HL-60 (cell line): ENCODE results near the gene AGA.

Experiments
- GABPA ChIP-seq: IDR thresholded peaks from 2 replicates; pipeline ENCODE4 v1.6.1; 2012; ENCODE audit warnings: low read depth
- POLR2AphosphoS5 ChIP-seq: IDR thresholded peaks from 2 replicates; pipeline ENCODE4 v1.6.1; 2012; ENCODE audit warnings: low read depth
- REST ChIP-seq: IDR thresholded peaks from 2 replicates; pipeline ENCODE4 v1.6.1; 2012; ENCODE audit warnings: low read depth; ENCODE audit not compliant: insufficient replicate concordance
- SPI1 ChIP-seq: IDR thresholded peaks from 2 replicates; pipeline ENCODE4 v1.6.1; 2012; ENCODE audit warnings: low read depth, mild to moderate bottlenecking, borderline replicate concordance
- TF ChIP-seq, protein P1 (sequence below): IDR thresholded peaks from one replicate; pipeline ENCODE4 v1.5.1; 2011; ENCODE audit warnings: low read length, control low read depth, inconsistent platforms; ENCODE audit not compliant: insufficient read depth

GRCh38 chr4:177401658-177402273 is 40.5 kb downstream of the AGA start:
- TF ChIP-seq, protein P1, sequence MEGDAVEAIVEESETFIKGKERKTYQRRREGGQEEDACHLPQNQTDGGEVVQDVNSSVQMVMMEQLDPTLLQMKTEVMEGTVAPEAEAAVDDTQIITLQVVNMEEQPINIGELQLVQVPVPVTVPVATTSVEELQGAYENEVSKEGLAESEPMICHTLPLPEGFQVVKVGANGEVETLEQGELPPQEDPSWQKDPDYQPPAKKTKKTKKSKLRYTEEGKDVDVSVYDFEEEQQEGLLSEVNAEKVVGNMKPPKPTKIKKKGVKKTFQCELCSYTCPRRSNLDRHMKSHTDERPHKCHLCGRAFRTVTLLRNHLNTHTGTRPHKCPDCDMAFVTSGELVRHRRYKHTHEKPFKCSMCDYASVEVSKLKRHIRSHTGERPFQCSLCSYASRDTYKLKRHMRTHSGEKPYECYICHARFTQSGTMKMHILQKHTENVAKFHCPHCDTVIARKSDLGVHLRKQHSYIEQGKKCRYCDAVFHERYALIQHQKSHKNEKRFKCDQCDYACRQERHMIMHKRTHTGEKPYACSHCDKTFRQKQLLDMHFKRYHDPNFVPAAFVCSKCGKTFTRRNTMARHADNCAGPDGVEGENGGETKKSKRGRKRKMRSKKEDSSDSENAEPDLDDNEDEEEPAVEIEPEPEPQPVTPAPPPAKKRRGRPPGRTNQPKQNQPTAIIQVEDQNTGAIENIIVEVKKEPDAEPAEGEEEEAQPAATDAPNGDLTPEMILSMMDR, result no peak
- TF ChIP-seq POLR2AphosphoS5, result no peak
- no peak for TF ChIP-seq REST
- TF ChIP-seq GABPA, result no peak
- no peak for TF ChIP-seq SPI1
